Ectodermal cell (in vitro differentiated cells): ENCODE results near the gene ATP2A2.
"Not testable (repeated sequence)": the region's sequence is repeated elsewhere in the genome, so short reads cannot be mapped to it uniquely, and the experiment has no call there.

Experiments used
- H3K27ac ChIP-seq: 2 replicates; pipeline ENCODE4 v1.7.0; 2013; ENCODE audit warnings: mild to moderate bottlenecking, low read depth, low read length; ENCODE audit not compliant: insufficient read depth, poor library complexity, severe bottlenecking
- H3K27me3 ChIP-seq: 2 replicates; pipeline ENCODE4 v1.7.0; 2013; ENCODE audit warnings: mild to moderate bottlenecking, low read length; ENCODE audit not compliant: insufficient read depth, control insufficient read depth, poor library complexity, severe bottlenecking
- H3K36me3 ChIP-seq: one replicate; pipeline ENCODE4 v1.7.0; 2013; ENCODE audit warnings: low read length; ENCODE audit not compliant: control insufficient read depth, insufficient read depth
- H3K4me1 ChIP-seq: one replicate; pipeline ENCODE4 v1.7.0; 2013; ENCODE audit warnings: low read length; ENCODE audit not compliant: control insufficient read depth, insufficient read depth
- H3K4me3 ChIP-seq: 2 replicates; pipeline ENCODE4 v1.7.0; 2013; ENCODE audit warnings: low read depth, low read length, control low read depth; ENCODE audit not compliant: insufficient read depth
- H3K9me3 ChIP-seq: 2 replicates; pipeline ENCODE4 v1.7.0; 2013; ENCODE audit warnings: mild to moderate bottlenecking, low read length, moderate library complexity; ENCODE audit not compliant: control insufficient read depth
- WGBS, 2 experiments: methylation state at CpG; one replicate each; pipeline ENCODE4 v1.1.7; 2013; ENCODE audit warnings: missing lambda C conversion rate in 2 of 2; 5-methylcytosine and 5-hydroxymethylcytosine counted together

ATP2A2 gene

DNA sequence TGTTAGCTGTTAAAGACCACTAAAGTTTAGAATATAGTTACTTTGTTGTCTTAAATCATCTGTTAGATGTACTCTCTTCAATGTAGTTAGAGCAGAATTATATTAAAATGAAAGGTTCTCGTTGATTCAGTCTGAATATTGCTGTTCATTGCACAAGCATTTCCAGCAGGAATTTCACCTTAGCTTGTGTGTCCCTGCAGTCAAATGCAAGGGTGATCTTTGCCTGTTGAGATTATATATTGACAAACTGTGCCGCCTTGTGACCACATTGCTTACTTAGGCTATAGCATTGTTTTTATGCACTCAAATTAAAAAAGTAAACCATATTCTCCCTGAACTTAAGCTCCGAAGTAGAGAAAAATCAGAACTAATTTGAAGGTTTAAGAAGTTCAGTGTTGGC is 39.5 kb downstream of the ATP2A2 start:
- Histone ChIP-seq H3K27ac (no peak overlapping the region), H3K27me3 (no peaks in the 10 kb centered on the region), H3K36me3 (peaks cover 16% of the 10 kb centered on the region), H3K9me3 (no peaks in the 10 kb centered on the region), H3K4me3 (no peak overlapping the region), H3K4me1 (no peaks in the 10 kb centered on the region)
- WGBS, 2 experiments = 96 to 97% methylated on average over 3 of the region's 3 CpGs

DNA sequence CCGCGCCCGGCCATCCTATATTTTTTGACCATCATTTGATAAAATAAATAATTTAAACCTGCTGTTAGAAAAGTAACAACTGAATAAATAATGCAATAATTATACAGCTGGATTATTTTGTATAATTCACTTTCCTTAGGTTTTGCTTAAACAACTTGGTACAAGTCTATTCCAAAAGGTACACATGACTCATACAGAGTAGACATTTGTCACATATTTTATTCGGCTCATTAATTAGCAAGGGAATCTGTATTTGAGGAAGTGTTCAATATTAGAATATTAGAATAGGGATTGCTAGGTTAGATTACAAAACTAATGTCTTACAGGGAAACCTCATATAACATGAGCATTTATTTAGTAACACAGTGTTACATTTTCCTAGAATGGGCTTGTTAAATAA is 48.7 kb downstream of the ATP2A2 start:
- H3K4me1 ChIP-seq = no peaks in the 10 kb centered on the region
- H3K27ac ChIP-seq = no peak overlapping the region
- peaks cover 51% of the 10 kb centered on the region for H3K36me3 ChIP-seq
- H3K27me3 ChIP-seq = no peaks in the 10 kb centered on the region
- no peak overlapping the region for H3K4me3 ChIP-seq
- H3K9me3 ChIP-seq = no peaks in the 10 kb centered on the region
- WGBS, 2 experiments = 100% methylated on average over 1 of the region's 4 CpGs; no CpG with 5 or more reads in 1 of the 2 experiments

GRCh38 chr12:110330124-110330523 is 49.1 kb downstream of the ATP2A2 start:
- peaks cover 56% of the 10 kb centered on the region for H3K36me3 ChIP-seq
- H3K9me3 ChIP-seq = no peaks in the 10 kb centered on the region
- no peak overlapping the region for H3K27ac ChIP-seq
- H3K27me3 ChIP-seq = no peaks in the 10 kb centered on the region
- H3K4me1 ChIP-seq = no peaks in the 10 kb centered on the region
- 93 to 97% methylated on average over 3 of the region's 3 CpGs for WGBS, 2 experiments
- no peak overlapping the region for H3K4me3 ChIP-seq

- Histone ChIP-seq H3K4me3 (no peak overlapping the region), H3K9me3 (no peaks in the 10 kb centered on the region), H3K4me1 (no peaks in the 10 kb centered on the region), H3K36me3 (peaks cover 59% of the 10 kb centered on the region), H3K27ac (no peak overlapping the region), H3K27me3 (no peaks in the 10 kb centered on the region)
Observed at GRCh38 chr12:110330544-110330943, 49.5 kb downstream of the ATP2A2 start.

DNA sequence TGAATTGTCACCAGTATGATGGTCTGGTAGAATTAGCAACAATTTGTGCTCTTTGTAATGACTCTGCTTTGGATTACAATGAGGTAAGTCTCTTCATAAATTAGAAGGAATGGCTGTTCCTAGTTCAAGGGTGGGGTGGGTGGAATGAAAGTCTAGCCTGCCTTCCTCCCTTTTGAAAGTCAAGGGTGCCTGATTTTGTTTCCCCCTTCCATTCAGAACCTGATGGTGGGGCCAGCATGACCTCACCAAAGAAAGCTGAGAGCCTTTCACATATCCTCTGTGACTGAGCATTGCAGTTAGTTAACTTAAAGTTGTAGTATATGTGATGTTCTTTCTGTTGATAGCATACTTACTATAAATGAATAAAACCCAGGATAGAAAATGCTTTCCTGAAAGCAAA is 52.2 kb downstream of the ATP2A2 start:
- Histone ChIP-seq H3K36me3 (peaks cover 62% of the 10 kb centered on the region), H3K4me3 (no peak overlapping the region), H3K4me1 (no peaks in the 10 kb centered on the region), H3K27me3 (no peaks in the 10 kb centered on the region), H3K9me3 (no peaks in the 10 kb centered on the region), H3K27ac (no peak overlapping the region)

DNA sequence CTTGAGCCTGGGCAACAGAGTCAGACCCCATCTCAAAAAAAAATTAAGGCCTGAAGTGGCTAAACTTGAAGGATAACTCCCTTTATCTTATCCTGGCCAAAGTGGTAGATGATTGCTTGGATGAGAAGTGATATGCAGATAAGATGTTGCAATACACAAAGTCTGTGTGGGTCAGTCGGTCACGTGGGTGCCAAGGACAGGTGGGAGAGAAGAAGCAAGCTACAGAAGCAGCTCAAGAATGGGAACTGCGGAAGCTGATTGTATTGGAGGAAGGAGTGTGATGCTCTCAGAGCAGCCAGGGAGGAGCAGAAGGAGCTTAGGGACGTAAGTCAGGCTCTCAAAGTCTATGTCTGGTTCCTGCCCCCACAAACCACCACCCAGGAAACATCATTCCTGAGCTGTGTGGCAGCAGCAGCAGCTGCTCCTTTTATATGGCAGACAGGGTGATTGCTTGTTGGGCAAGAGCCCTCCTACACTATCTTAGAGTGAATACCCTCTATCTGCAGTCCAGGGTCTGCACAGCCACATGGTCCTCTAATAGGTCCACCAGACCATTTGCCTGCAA is 54.5 kb downstream of the ATP2A2 start:
- H3K4me3 ChIP-seq = no peak overlapping the region
- H3K4me1 ChIP-seq = no peaks in the 10 kb centered on the region
- peaks cover 74% of the 10 kb centered on the region for H3K36me3 ChIP-seq
- WGBS, 2 experiments = 93 to 98% methylated on average over 4 of the region's 4 CpGs
- no peaks in the 10 kb centered on the region for H3K9me3 ChIP-seq
- H3K27me3 ChIP-seq = no peaks in the 10 kb centered on the region
- no peak overlapping the region for H3K27ac ChIP-seq

DNA sequence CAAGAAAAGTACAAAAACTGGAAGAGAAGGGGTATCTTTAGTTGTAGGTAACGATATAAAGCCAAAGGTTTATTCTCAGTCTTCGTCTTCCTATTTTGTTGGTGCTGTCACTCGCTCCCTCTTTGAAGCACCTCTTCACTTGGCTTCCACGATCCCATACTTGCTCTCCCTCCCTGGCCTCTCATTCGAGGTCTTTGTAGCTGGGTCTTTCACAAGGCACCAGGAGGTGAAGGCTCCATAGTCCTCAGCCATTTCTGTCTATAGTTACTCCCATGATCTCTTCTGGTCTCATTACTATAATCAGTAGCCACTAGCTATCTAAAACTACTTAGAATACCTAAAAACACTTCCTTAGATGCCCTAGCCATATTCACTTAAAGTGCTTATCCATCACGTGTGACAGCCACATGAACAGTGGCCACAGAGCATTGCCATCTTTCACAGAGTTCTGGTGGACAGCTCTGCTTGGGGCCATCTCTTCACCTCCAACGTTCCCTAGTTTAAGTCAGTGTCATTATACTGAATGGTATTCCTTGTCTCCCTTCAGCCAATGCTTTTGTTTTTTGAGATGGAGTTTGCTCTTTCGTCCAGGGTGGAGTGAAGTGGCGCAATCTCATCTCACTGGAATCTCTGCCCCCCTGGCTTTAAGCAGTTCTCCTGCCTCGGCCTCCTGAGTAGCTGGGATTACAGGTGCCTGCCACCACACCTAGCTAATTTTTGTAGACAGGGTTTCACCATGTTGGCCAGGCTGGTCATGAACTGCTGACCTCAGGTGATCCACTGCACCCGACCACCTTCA is 57.1 kb downstream of the ATP2A2 start:
- Histone ChIP-seq H3K36me3 (peaks cover 95% of the 10 kb centered on the region), H3K27me3 (no peaks in the 10 kb centered on the region), H3K4me3 (no peak overlapping the region), H3K4me1 (no peaks in the 10 kb centered on the region), H3K9me3 (no peaks in the 10 kb centered on the region), H3K27ac (no peak overlapping the region)
- WGBS, 2 experiments = 93 to 95% methylated on average over 11 of the region's 11 CpGs

- Histone ChIP-seq H3K27ac (no peak overlapping the region), H3K9me3 (no peaks in the 10 kb centered on the region), H3K36me3 (peaks cover 91% of the 10 kb centered on the region), H3K4me3 (no peak overlapping the region), H3K4me1 (no peaks in the 10 kb centered on the region), H3K27me3 (no peaks in the 10 kb centered on the region)
- WGBS, 2 experiments = 87 to 92% methylated on average over 3 of the region's 3 CpGs
Observed at GRCh38 chr12:110338754-110339153, 57.7 kb downstream of the ATP2A2 start.

DNA sequence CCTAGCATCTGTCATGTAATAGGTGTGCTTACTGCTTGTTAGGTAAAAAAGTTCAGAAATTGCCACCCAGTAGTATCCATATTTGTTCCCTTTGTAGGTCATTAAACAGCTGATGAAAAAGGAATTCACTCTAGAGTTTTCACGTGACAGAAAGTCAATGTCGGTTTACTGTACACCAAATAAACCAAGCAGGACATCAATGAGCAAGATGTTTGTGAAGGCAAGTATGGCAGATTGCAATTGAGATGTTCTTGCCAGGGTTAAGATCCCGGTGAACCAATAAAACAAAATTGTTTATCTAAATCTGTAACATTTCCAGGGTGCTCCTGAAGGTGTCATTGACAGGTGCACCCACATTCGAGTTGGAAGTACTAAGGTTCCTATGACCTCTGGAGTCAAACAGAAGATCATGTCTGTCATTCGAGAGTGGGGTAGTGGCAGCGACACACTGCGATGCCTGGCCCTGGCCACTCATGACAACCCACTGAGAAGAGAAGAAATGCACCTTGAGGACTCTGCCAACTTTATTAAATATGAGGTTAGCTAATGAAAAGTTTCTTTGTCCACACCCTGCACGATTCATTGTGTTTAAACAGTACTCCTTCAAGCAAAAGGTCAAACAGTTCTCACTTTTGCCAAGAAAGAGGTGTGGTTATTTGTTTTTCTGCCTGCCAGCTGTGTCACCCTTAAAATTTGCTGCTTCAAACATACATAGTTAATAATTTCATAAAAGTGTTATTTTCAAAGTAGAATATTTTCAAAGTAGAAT is 58.3 kb downstream of the ATP2A2 start:
- Histone ChIP-seq H3K4me3 (no peak overlapping the region), H3K36me3 (peaks cover 91% of the 10 kb centered on the region)
- WGBS, 2 experiments = 97% methylated on average over 8 of the region's 8 CpGs

DNA sequence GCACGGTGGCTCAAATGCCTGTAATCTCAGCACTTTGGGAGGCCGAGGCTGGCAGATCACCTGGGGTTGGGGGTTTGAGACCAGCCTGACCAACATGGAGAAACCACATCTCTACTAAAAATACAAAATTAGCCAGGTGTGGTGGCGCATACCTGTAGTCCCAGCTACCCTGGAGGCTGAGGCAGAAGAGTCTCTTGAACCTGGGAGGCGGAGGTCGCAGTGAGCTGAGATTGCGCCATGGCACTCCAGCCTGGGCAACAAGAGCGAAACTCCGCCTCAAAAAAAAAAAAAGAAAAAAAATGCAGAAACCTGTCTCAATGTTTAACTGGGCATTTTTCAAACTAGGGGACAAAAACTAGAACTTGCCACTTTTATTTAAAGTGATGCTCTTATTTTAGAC is 59.2 kb downstream of the ATP2A2 start:
- peaks cover 91% of the 10 kb centered on the region for H3K36me3 ChIP-seq
- not testable (repeated sequence) for H3K27ac ChIP-seq, H3K9me3 ChIP-seq, H3K27me3 ChIP-seq, H3K4me3 ChIP-seq, H3K4me1 ChIP-seq
- WGBS, 2 experiments = 93 to 95% methylated on average over 8 of the region's 8 CpGs

More for the DNA sequence above, 58.3 kb downstream of the ATP2A2 start:
- Histone ChIP-seq H3K27me3 (no peaks in the 10 kb centered on the region), H3K9me3 (no peaks in the 10 kb centered on the region), H3K27ac (no peak overlapping the region), H3K4me1 (no peaks in the 10 kb centered on the region)
